COLO668 (cell line): ENCODE data around the gene MYL5.
"Not testable (repeated sequence)": the region's sequence is repeated elsewhere in the genome, so short reads cannot be mapped to it uniquely, and the experiment has no call there.

Source experiments
- DNase-seq: peaks from one replicate; lab custom pipeline; 2025; ENCODE audit not compliant: unreplicated experiment; lab: John Stamatoyannopoulos, UW

Gene MYL5

GRCh38 chr4:723751-724530 is 49.6 kb downstream of the MYL5 start:
- peak; percentile 22 for DNase-seq

- DNase-seq, result no peak
These were observed 51.3 kb downstream of the MYL5 start for GRCh38 chr4:725391-726234.

GRCh38 chr4:726235-726787 is 52.0 kb downstream of the MYL5 start:
- DNase-seq, result no peak

GRCh38 chr4:726838-727237 is 52.5 kb downstream of the MYL5 start:
- no peak for DNase-seq

GRCh38 chr4:727576-727975 is 53.2 kb downstream of the MYL5 start:
- DNase-seq, result no peak

GRCh38 chr4:729336-730315 is 55.3 kb downstream of the MYL5 start:
- no peak for DNase-seq

- DNase-seq, result no peak
These were observed 56.2 kb downstream of the MYL5 start for GRCh38 chr4:730511-730910.

- DNase-seq, result not testable (repeated sequence)
These were observed 56.9 kb downstream of the MYL5 start for GRCh38 chr4:730946-731904.
